NCI-H526 treated with DMSO at 0.1 percent for 48 hours (cell line): ENCODE results near the gene ACTRT1.

ENCODE experiments used
- DNase-seq: peaks from one replicate; lab custom pipeline; 2025; lab: John Stamatoyannopoulos, UW

The ACTRT1 gene

DNA sequence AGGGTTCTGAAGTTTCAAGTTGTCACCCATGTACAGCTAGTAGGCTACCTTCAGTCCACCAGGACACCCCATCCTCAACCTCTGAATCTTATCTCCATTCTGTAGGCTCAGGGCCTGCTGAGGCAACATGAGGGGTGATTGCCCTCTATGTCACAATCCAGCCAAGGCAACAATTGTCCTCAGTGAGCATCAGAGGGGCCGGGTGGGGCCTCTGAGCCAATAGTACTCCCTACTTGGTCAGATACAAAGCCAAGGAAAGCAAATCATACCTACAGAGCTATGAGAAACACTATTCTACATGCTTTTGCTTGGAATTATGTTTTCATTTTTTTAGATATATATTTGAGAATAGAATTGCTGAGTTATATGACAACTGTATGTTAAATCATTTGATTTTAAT, at the start of gene ACTRT1:
Gene ACTRT1 (minus strand): TSS at position 101 of the 400 bp plus-strand sequence. CDS start 197 bp downstream, outside the sequence.
- DNase-seq = no peak

DNA sequence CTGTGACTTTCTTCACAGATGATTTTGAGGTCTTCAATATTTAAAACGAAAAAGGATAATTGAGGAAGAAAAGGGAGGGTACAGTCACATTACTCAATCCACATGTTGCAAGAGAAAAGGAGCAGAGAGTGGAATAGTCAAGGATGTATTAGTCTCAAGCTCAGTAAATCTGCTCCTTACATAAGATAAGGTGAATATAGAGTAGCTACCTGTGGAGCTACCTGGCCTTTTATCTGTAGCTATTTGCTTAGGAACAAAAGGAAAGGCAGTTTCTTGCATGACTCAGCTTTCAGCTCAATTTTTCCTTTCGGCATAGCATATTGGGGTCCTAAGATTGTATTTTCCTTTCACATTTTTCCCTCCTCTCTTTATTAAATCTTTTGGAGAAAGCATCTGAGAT, 26.3 kb upstream of the ACTRT1 start:
- DNase-seq = no peak

- no peak for DNase-seq
Observed at GRCh38 chrX:128057421-128057820, 5.2 kb upstream of the ACTRT1 start.

DNA sequence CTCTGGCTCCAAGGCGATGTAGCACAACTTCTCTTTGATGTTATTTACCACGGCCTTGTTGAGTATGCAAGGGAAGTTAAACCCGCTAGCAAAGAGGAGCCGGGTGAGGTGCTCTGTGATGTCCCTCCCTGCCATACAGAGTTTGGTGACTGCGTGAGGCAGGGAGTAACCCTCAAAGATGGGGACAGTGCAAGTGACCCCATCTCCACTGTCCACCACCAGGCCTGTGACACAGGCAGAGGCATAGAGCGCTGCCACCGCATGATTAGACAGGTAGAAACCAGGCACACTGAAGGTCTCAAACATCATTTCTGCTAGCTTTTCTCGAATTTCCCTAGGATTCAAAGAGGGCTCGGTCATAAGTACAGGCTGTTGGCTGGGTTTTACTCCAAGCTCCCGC, 677 bp downstream of the ACTRT1 start:
- DNase-seq = no peak

DNA sequence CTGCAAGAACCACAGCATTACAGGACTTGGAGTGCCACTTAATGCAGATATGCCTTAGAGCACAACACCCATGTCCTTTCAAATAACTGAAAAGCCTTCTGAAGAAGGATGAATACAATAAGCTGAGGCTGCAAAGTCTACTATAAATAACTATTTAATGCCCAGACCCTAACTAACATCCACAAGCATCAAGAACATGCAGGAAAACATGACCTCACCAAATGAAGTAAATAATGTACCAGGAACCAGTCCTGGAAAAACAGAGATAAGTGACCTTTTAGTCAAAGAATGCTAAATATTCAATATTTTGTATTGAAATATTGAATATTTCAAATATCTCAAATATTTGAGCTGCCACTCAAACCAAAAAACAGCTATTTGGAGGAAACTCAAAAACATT, 16.9 kb downstream of the ACTRT1 start:
- no peak for DNase-seq

GRCh38 chrX:128021566-128021965, 30.6 kb downstream of the ACTRT1 start:
- DNase-seq = no peak

DNA sequence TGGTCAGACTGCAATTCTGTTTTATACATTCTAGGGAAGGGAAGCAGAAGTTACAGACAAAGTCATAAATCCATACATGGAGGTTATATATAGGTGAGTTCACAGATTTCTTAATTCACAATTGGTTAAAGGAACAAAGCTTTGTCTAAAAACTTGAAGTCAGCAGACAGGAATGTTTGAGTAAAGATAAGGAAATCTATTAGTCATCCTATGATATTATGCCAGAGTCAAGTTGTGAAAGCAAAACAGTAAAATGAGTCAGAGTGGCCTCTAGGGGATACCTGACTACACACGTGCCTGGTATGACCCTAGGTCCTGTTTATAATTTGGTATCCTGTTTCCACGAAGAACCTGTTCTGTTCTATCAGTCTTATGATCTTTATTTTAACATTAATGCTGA, 31.5 kb downstream of the ACTRT1 start:
- DNase-seq = no peak

- no peak for DNase-seq
Observed at GRCh38 chrX:128019218-128019617, 33.0 kb downstream of the ACTRT1 start.

DNA sequence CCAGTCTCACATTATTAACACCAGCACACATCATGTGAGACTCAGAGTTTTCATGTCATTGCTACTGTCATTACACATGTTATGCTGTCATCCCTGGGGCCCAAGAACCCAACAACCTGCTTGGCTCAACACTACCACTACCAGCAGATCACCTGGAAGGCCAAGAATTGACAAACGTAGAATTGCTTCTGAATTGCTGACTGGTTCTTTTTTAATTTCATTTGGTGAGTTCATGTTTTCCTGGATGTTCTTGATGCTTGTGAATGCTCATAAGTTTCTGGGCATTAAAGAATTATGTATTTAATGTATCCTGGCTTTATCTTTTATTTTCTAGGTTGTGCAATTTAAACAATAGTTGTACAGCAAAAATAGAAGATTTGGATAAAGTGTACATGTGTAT, 40.2 kb downstream of the ACTRT1 start:
- DNase-seq = no peak

DNA sequence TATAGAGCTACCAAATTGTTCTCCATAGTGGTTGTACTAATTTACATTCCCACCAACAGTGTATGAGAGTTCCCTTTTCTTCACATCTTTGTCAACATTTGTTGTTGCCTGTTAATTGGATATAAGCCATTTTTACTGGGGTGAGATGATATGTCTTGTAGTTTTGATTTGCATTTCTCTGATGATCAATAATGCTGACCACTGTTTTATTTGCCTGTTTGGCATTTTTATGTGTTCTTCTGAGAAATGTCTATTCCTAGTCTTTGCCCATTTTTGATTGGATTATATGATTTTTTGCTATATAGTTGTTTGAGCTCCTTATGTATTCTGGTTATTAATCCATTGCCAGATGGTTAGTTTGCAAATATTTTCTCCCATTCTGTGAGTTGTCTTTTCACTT, 44.3 kb downstream of the ACTRT1 start:
- DNase-seq = no peak
